Skeletal muscle cell (primary cell): ENCODE measurements around the gene SRMS.
"Not testable (repeated sequence)": the region's sequence is repeated elsewhere in the genome, so short reads cannot be mapped to it uniquely, and the experiment has no call there.

Experiments used
- DNase-seq: peaks from one replicate; pipeline ENCODE4 v3.0.0-alpha.2; 2010; ENCODE audit warnings: low read depth
- H3K4me3 ChIP-seq: 2 replicates; pipeline ENCODE4 v1.5.1; 2011; ENCODE audit warnings: low read depth, mild to moderate bottlenecking, control low read depth, low read length, moderate library complexity

The SRMS gene

GRCh38 chr20:63567136-63567385 lies 19.5 kb upstream of the SRMS start:
- DNase-seq: no peak
- H3K4me3 ChIP-seq: no peak overlapping the region

DNA sequence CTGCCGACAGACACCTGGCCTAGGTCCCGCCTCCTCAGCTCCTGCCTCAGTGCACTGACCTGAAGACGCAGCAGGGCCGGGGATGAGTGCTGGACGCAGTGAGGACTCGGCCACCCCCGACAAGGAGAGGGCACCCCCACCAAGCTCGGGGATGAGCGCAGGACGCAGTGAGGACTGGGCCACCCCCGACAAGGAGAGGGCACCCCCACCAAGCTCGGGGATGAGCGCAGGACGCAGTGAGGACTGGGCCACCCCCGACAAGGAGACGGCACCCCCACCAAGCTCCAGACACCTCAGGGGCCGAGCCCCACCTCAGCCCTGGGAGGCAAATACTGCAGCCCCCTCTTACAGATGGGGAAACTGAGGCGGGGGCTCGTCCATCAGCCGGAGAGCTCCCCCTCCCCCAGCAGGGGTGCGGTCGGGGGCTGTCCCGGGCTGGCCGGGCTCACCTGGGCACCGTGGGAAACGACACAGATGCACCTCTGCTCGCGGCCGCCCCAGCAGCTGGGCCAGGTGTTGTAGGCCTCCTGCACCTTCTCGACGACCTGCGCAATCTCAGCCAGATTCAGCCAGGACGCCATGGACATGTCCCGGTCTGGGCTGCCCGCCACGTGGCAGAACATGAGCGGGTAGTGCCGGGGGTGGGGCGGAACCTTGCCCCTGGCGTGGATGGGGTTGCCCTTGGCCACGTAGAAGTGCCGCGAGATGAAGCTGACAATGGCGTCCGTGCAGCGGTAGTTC lies 19.0 kb upstream of the SRMS start:
- H3K4me3 ChIP-seq: no peak overlapping the region
- DNase-seq: no peak

GRCh38 chr20:63565699-63566335 lies 18.3 kb upstream of the SRMS start:
- no peak overlapping the region for H3K4me3 ChIP-seq
- DNase-seq: no peak

DNA sequence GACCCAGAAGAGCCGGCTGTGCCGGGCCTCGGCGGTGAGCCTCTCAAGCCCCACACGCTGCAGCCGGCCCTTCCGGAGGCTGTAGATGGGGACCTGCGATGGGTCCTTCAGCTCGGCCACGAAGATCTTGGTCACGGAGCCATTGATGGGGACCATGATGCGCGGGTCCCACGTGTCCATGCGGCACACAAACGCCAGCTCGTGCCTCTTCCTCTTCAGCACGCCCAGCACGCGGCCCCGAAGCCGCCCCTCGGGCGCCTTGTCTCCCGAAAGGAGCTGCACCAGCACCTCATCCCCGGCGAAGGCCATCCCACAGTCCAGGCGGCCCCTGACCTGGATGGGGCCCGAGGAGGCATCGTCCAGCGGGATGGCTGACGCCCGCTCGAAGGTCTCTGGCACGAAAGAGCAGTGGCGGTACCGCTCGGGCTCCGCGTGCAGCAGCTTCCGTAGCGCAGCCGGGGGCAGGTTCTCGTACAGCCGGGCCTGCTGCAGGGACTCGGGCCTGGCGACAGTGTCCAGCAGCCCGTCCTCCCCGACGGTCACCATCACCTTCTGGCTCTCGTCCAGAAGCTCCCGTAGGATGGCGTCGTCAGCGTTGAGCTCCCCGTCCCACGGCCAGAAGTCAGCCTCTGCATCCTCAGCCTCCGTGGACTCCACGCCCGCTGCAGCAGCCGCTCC lies 17.6 kb upstream of the SRMS start:
- no peak overlapping the region for H3K4me3 ChIP-seq
- DNase-seq: no peak

- no peak for DNase-seq
- H3K4me3 ChIP-seq: no peak overlapping the region
Observed at GRCh38 chr20:63564036-63564810, 16.7 kb upstream of the SRMS start.

DNA sequence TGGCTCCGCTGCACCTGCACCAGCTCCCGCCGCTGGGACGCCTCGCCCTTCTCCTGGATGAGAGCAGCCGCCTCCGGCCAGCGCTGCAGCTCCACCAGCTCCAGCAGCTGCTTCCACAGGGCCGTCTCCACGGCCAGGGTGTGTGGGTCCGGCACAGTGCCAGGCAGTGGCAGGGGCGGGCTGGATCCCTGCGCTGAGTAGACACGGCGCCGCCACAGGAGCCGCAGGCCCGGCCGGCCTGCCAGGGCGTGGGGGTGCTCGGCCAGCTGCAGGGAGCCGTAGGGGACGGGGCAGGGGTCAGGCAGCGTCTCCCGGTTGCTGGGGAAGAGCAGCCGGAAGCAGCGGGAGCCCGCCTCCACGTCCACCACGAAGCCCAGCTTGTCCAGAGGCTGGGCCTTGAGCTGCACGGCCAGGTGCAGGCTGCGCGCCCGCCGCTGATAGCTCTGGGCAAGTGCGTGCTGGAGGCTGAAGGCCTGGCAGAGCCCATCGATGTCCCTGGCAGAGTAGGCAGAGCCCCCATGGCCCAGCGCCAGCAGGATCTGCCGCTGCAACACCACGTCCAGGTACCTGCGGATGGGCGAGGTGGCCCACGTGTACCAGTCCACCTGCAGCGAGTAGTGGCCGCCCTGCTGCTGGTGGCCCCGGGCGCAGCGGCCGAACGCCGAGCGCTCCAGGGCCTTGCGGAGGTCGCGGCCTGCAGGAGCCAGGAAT lies 15.8 kb upstream of the SRMS start:
- no peak for DNase-seq
- no peak overlapping the region for H3K4me3 ChIP-seq

GRCh38 chr20:63562461-63563224 lies 15.1 kb upstream of the SRMS start:
- no peak overlapping the region for H3K4me3 ChIP-seq
- DNase-seq: no peak

- no peak overlapping the region for H3K4me3 ChIP-seq
- no peak for DNase-seq
Observed at GRCh38 chr20:63561624-63562396, 14.3 kb upstream of the SRMS start.

DNA sequence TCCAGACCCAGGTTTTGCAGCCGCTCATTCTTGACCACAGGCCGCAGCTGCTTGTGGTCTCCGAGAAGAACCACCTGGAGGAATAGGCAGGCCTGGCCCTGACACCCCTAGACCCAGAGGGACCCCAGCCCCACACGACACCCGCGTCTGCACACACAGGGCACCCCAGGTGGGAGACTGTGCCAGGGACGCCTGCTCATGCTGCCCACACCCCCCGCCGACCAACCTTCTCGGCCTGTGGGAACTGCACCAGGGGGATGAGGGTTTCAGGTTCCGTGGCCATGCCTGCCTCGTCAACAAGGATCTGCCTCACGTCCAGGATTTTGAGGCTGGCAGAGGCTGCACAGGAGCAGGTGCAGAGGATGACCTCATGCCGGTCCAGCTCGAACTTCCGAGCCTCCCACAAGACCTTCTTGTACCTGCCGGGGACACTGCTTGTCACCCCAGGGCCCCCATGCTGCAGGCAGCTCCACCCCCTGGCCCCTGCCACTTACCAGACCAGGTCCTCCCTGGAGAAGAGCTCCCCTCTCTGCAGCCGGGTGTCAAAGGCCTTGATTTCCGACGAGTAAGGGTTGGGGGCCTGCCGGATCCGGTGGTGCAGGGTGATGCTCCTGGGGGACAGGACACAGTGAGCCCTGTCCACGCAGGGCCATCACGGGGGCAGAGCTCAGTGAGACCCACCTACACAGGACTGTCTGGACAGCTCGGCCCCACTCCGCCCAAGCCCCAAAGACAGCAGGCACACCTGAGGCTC lies 13.5 kb upstream of the SRMS start:
- no peak overlapping the region for H3K4me3 ChIP-seq
- DNase-seq: no peak

DNA sequence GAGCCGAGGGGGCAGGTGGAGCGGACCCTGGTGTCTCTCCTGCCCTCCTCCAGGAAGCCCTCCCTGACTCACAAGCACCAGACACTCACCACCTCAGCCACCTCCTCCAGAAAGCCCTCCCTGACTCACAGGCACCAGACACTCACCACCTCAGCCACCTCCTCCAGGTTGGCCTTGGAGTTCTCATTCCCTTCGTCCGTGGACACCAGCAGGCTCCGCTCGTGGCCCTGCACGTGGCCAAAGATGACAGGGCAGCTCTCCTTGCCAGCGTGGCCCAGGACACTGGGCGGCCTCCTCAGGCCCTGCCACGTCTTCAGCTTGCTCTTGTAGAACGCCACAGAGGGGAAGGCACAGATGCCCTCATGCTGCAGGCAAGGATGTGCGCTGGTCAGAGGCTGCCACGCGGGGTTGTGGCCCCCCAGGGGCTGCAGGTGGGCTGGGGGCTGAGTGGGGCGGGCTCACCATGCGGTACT lies 12.8 kb upstream of the SRMS start:
- DNase-seq: no peak
- no peak overlapping the region for H3K4me3 ChIP-seq

GRCh38 chr20:63559485-63560332 lies 12.2 kb upstream of the SRMS start:
- H3K4me3 ChIP-seq, DNase-seq: not testable (repeated sequence)

DNA sequence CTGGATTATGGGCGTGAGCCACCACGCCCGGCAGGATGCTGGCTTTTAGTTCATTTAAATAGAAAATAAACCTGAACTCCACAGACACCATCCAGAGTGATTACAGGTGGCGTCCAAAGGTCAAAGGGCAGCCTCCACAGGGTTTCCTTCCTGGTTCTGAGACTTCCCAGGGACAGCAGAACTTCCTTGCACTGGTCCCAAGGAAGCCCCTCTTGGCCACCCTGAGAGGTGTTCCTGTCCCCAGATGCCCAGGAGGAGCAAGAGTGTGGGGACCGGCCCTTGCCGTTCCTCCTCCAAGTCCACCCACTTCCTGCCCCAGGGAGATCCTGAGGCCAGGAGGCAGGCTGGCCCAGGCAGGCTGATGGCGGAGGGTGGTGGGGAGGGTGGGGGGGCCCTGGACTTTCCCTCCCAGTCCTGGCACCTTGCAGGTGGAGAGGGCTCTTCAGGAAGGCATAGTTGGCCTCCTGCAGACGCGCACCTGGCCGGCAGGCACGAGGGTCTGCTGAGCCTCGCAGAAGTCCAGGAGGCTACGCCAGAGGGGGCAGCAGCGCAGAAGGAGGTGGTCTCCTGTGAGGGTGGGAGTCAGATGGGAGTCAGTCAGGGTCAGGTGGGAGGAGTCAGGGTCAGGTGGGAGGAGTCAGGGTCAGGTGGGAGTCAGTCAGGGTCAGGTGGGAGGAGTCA lies 11.4 kb upstream of the SRMS start:
- H3K4me3 ChIP-seq: no peak overlapping the region
- DNase-seq: no peak

DNA sequence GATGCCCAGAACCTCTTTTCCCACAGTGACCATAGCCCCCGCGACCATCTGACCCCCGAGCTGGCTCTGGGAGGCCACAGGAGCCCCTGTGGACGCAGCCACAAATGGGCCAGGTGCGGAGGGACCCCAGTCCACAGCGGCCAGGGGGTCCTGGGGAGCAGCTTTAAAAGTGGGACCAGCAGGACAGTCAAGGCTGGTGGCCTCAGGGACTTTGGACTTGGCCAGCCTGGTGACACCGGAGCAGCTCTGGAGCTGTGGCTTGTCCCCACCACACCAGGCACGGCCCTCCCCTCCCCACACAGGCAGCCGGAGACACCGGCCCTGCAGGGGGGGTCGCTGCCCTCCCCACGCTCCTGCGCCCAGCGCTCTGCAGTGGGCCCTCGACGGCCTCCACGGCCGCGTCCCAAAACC lies 9.9 kb upstream of the SRMS start:
- DNase-seq: no peak
- H3K4me3 ChIP-seq: no peak overlapping the region

DNA sequence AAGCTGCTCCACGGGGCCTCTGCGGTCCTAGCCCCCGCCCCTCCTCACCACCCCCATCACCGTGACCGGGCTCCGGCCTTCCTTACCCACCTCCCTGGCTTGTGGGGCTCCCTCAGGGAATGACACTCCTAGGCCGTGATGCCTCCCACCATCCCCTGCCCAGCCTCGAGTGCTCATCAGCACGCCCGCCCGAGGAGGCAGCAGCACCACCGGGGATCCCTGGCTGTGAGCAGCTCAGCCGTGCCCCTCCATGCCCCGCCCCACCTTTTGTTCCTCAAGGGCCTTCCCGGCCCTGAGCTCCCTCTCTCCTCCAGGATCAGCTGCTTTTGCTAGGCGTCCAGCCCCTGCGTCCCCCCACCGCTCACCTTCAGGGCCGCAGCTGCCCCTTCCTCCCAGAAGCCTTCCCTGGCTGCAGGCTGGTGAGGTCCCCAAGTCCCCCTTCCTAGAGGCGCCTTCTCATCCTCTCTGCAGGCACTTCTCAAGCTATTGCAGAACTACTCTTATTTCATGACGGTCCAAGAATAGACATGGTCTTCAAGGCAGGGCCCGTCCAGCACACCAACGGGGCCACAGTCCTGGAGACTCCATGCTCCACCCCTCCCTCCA lies 9.4 kb upstream of the SRMS start:
- no peak for DNase-seq

DNA sequence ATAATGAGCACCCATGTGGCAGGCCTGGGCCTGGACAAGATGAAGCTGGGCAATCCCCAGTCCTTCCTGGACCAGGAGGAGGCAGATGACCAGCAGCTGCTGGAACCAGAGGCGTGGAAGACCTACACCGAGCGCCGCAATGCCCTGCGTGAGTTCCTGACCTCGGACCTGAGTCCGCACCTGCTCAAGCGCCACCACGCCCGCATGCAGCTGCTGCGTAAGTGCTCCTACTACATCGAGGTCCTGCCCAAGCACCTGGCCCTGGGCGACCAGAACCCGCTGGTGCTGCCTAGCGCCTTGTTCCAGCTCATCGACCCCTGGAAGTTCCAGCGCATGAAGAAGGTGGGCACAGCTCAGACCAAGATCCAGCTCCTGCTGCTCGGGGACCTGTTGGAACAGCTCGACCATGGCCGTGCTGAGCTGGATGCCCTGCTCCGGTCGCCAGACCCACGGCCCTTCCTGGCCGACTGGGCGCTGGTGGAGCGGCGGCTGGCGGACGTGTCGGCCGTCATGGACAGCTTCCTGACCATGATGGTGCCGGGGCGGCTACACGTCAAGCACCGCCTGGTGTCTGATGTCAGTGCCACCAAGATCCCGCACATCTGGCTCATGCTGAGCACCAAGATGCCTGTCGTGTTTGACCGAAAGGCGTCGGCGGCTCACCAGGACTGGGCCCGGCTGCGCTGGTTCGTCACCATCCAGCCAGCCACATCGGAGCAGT lies 8.3 kb upstream of the SRMS start:
- H3K4me3 ChIP-seq: no peak overlapping the region

More for the DNA sequence above, 9.4 kb upstream of the SRMS start:
- H3K4me3 ChIP-seq: no peak overlapping the region

More for the DNA sequence above, 8.3 kb upstream of the SRMS start:
- no peak for DNase-seq
